22Rv1 (cell line): ENCODE results near the gene ZBTB8OS.

Experiments used
- ZFX ChIP-seq: fragments of 450-650 bp; IDR thresholded peaks from 2 replicates; pipeline ENCODE4 v1.6.1; 2017; ENCODE audit warnings: antibody characterized with exemption, borderline replicate concordance
- TF ChIP-seq, protein P1 (sequence below): fragments of 450-650 bp; IDR thresholded peaks from 2 replicates; pipeline ENCODE4 v1.5.1; 2017; ENCODE audit warnings: mild to moderate bottlenecking

DNA sequence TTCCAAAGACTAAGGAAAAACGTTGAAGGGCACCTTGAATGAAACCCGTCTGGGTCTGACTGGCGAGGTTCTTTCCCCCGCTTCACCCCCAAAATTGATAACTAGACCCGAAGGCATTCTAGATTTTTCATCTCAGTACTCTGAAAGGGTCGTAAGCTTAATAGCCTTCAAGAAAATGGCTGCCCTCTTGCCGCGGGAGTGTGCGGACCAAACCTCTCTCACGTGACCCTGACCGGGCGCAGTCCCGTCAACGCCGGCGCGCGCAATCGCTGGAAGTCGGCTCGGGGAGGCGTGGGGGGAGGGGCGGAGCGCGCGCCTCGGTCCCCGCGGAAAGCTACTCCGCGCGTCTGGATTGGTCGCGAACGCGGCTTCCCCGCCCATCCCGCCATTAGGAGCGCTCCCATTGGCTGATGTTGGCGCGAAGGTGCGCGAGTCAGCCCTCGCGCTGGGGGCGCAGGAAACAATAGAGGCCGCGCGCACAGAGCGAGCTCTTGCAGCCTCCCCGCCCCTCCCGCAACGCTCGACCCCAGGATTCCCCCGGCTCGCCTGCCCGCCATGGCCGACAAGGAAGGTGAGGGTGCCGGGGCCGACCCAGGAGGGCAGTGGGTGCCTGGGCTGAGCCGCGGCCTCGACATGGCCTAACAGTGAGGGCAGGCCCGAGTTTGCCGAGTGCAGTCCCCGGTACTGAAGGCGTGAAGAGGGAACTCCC, 556 bp upstream of the ZBTB8OS start, which contains the start of gene RBBP4:
- TF ChIP-seq, protein P1, sequence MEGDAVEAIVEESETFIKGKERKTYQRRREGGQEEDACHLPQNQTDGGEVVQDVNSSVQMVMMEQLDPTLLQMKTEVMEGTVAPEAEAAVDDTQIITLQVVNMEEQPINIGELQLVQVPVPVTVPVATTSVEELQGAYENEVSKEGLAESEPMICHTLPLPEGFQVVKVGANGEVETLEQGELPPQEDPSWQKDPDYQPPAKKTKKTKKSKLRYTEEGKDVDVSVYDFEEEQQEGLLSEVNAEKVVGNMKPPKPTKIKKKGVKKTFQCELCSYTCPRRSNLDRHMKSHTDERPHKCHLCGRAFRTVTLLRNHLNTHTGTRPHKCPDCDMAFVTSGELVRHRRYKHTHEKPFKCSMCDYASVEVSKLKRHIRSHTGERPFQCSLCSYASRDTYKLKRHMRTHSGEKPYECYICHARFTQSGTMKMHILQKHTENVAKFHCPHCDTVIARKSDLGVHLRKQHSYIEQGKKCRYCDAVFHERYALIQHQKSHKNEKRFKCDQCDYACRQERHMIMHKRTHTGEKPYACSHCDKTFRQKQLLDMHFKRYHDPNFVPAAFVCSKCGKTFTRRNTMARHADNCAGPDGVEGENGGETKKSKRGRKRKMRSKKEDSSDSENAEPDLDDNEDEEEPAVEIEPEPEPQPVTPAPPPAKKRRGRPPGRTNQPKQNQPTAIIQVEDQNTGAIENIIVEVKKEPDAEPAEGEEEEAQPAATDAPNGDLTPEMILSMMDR: no peak
- TF ChIP-seq ZFX: 0 out of 2 replicates have a peak, but pooled peaks have one; percentile 43
